ENCODE results near the gene RIOK1.

DNA sequence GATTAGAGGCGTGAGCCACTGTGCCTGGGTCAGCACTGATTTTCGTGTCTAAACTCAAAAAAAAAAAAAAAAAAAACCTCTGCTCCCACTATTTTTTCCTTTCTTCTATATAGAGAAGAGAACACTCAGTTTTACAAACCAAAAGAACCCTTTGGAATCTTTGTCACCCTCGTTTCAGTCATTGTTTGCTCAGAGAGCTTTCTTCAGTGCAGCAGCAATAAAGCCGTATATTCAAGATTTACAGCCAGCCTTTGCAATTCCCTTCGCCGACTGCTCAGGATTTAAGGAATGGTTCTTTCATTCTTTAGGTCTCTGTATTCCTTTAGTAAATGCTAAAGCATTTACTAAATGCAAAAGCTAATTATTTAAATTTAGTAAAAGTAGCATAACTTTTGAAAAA lies 20.1 kb downstream of the RIOK1 start:
- TF ChIP-seq CTCF (conservative IDR thresholded peaks at IDR 0.05; ENCODE audit: low read depth, low read length): no peak
- no peak for TF ChIP-seq EZH2 (IDR thresholded peaks at IDR 0.05; ENCODE audit: borderline replicate concordance, low read depth, low read length, poor library complexity, severe bottlenecking)
